Suprapubic skin (tissue), 4 donors: ENCODE results near the gene ALOXE3. TPM values are rescaled to one million over a fixed set of nuclear protein-coding genes. Genes with fewer than 3 reads are reported as not detected.

Experiments
- DNase-seq, 2 donors: peaks; one replicate each; pipeline ENCODE4 v3.0.0-alpha.2; 2019; ENCODE audit warnings: low spot score in 2 of 2
- H3K27ac ChIP-seq: fragments of 200-600 bp; sonication (generic); one replicate; pipeline ENCODE4 v1.5.1; 2019
- H3K27me3 ChIP-seq: fragments of 200-600 bp; sonication (generic); one replicate; pipeline ENCODE4 v1.5.1; 2019
- H3K36me3 ChIP-seq: fragments of 200-600 bp; sonication (generic); one replicate; pipeline ENCODE4 v1.5.1; 2019
- H3K4me1 ChIP-seq: fragments of 200-600 bp; sonication (generic); one replicate; pipeline ENCODE4 v1.5.1; 2019
- H3K4me3 ChIP-seq: fragments of 200-600 bp; sonication (generic); one replicate; pipeline ENCODE4 v1.5.1; 2019; ENCODE audit warnings: mild to moderate bottlenecking
- H3K9me3 ChIP-seq: fragments of 200-600 bp; sonication (generic); one replicate; pipeline ENCODE4 v1.5.1; 2019
- EP300 ChIP-seq: sonication (generic); formaldehyde crosslinking; IDR thresholded peaks from one replicate; pipeline ENCODE4 v1.6.1; 2017; ENCODE audit warnings: antibody characterized with exemption
- POLR2A ChIP-seq, 2 donors: fragments of 450-650 bp; IDR thresholded peaks; one replicate each; pipeline ENCODE4 v1.6.1; 2017; ENCODE audit warnings: antibody characterized with exemption in 2 of 2, mild to moderate bottlenecking in 2 of 2, moderate library complexity in 2 of 2
- POLR2AphosphoS5 ChIP-seq, 3 donors: sonication (generic); formaldehyde crosslinking; IDR thresholded peaks; one replicate each; pipeline ENCODE4 v1.6.1; 2017; ENCODE audit warnings: antibody characterized with exemption in 3 of 3
- WGBS: methylation state at CpG from one replicate; pipeline ENCODE4 v1.1.5; 2018; 5-methylcytosine and 5-hydroxymethylcytosine counted together
- total RNA-seq, 4 donors: library from RNA; depleted of rRNA; stranded (reverse); fragments of >200 nt; gene quantifications; one replicate each; pipeline ENCODE4 v1.1.0, GENCODE V29; 2016
- TF ChIP-seq, protein P1 (sequence below), 2 donors: fragments of 200-600 bp in 1 of 2; fragments of 450-650 bp in 1 of 2; sonication (generic) in 1 of 2; IDR thresholded peaks; one replicate each; pipeline ENCODE4 v1.5.1; 2016 to 2019; ENCODE audit warnings: antibody characterized with exemption in 2 of 2, mild to moderate bottlenecking in 1 of 2, moderate library complexity in 1 of 2

ALOXE3 gene
- total RNA-seq, 4 donors from 2014 or later = 44.5 to 95.3 (median 69.9) TPM

DNA sequence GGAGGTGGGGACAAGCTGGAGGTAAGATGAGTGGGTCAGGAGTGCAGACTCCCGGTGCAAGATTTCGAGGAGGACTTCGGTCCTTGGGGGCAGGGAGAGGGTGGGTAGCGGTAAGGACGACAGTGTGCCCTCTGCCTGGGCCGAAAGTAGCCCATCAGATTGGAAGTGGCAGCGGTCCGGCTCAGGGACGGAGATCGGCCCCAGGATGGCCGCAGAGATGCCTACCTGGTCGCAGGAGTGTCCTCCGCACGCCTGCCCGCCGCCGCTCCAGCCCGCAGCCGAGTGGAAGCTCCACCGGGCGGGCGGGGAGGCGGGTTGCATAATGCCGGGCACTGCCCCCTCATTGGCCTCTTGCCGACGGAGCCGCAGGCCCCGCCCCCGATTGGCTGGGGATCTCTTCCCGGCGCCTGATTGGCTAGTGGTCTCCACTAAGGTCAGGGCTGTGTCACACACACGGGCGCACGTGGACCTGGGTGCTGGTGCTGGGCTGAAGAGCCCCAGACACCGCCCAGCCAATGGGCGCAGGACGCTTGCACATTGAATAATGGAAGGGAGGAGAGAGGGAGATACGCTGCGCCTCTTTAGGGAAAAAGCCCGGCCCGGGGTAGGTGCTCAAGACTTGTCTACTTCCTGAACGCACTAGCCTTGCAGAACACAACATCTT lies 33.9 kb upstream of the ALOXE3 start, which contains the start of gene PER1:
Gene PER1, minus strand, starts transcription at position 293 of the 664 bp plus-strand sequence. CDS start 1,698 bp downstream, outside the sequence.
- 12% methylated on average over 8 of the region's 42 CpGs for WGBS
- H3K36me3 ChIP-seq = peaks cover 43% of the 10 kb centered on the region
- peak within 1 kb of the TSS; percentile 100 for H3K27ac ChIP-seq
- DNase-seq = peak; percentile 98 to 99
- H3K27me3 ChIP-seq = no peaks in the 10 kb centered on the region
- H3K4me3 ChIP-seq = peak within 1 kb of the TSS; percentile 98
- TF ChIP-seq EP300 (peak; percentile 63), POLR2A (IDR thresholded peaks at IDR 0.05) (peak; percentile 86 to 96), POLR2AphosphoS5 (IDR thresholded peaks at IDR 0.05) (peak; percentile 97 to 99 (median 99))
- TF ChIP-seq, protein P1, sequence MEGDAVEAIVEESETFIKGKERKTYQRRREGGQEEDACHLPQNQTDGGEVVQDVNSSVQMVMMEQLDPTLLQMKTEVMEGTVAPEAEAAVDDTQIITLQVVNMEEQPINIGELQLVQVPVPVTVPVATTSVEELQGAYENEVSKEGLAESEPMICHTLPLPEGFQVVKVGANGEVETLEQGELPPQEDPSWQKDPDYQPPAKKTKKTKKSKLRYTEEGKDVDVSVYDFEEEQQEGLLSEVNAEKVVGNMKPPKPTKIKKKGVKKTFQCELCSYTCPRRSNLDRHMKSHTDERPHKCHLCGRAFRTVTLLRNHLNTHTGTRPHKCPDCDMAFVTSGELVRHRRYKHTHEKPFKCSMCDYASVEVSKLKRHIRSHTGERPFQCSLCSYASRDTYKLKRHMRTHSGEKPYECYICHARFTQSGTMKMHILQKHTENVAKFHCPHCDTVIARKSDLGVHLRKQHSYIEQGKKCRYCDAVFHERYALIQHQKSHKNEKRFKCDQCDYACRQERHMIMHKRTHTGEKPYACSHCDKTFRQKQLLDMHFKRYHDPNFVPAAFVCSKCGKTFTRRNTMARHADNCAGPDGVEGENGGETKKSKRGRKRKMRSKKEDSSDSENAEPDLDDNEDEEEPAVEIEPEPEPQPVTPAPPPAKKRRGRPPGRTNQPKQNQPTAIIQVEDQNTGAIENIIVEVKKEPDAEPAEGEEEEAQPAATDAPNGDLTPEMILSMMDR (IDR thresholded peaks at IDR 0.05) = no peak
- H3K9me3 ChIP-seq = no peaks in the 10 kb centered on the region
- peaks cover 61% of the 10 kb centered on the region for H3K4me1 ChIP-seq

DNA sequence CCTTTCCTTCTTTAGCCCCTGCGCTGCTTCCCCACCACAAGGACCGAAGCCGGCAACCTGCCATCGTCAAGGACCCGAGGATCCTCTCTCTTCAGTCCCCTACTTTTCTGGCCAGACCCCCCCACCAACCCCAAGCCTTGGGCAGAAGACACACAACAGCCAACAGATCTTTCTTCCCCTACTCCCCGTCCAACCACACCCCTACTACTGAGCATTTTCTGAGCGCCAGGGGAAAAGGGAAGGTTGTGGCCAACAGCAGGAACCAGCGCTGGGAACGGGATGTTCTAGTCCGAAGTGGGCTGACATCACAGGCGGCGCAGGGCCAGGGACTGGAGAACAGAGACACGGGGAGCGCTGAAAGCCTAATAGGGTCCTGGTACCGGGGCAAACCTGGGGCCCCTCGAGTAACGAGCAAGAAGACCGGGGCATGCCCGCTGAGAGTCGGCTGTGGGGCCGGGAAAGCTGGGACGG lies 33.4 kb upstream of the ALOXE3 start:
- Histone ChIP-seq H3K36me3 (peaks cover 49% of the 10 kb centered on the region), H3K27me3 (no peaks in the 10 kb centered on the region), H3K4me3 (peak overlapping the region; percentile 98), H3K4me1 (peaks cover 59% of the 10 kb centered on the region), H3K9me3 (no peaks in the 10 kb centered on the region), H3K27ac (peak overlapping the region; percentile 100)
- peak; percentile 96 to 97 for DNase-seq
- WGBS = 4% methylated on average over 21 of the region's 22 CpGs
- peak; percentile 98 for TF ChIP-seq EP300
- peak in 1 of 2 donors; percentile 36 for TF ChIP-seq POLR2A (IDR thresholded peaks at IDR 0.05)
- TF ChIP-seq, protein P1 (IDR thresholded peaks at IDR 0.05) = no peak
- TF ChIP-seq POLR2AphosphoS5 (IDR thresholded peaks at IDR 0.05) = peak in 2 of 3 donors; percentile 57 to 97

DNA sequence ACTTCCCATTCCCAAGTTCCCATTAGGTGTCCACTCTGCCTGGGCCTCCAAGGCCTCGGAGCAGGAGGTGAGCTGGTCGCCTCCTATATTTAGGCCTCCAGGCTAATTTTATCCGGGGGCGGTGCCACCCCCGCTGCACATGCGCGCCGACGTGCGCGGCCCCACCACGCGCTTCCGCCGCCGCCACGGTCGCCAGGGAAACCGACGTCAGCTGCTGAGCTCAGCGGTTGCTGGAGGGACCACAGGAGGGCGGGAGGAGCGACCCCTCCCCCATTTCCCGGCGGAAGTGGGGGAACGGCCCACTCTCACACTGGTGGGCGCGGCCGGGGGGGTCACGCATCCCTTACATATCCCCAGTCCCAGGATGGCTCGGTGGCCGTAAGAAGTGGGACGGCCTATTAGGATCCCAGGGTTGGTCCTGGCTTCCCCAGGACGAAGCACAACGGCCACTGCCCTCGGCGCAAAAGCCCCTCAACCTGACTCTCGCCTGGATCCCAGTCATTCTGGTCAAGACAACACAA lies 32.9 kb upstream of the ALOXE3 start:
- Histone ChIP-seq H3K27ac (peak overlapping the region; percentile 100), H3K27me3 (no peaks in the 10 kb centered on the region), H3K9me3 (no peaks in the 10 kb centered on the region), H3K4me1 (peaks cover 59% of the 10 kb centered on the region), H3K36me3 (peaks cover 54% of the 10 kb centered on the region), H3K4me3 (peak overlapping the region; percentile 98)
- TF ChIP-seq POLR2AphosphoS5 (IDR thresholded peaks at IDR 0.05) = peak in 2 of 3 donors; percentile 83 to 86
- TF ChIP-seq POLR2A (IDR thresholded peaks at IDR 0.05) = peak in 1 of 2 donors; percentile 34
- TF ChIP-seq EP300 = peak; percentile 84
- TF ChIP-seq, protein P1 (IDR thresholded peaks at IDR 0.05) = no peak
- WGBS = 3% methylated on average over 5 of the region's 38 CpGs
- DNase-seq = peak; percentile 93 to 95

DNA sequence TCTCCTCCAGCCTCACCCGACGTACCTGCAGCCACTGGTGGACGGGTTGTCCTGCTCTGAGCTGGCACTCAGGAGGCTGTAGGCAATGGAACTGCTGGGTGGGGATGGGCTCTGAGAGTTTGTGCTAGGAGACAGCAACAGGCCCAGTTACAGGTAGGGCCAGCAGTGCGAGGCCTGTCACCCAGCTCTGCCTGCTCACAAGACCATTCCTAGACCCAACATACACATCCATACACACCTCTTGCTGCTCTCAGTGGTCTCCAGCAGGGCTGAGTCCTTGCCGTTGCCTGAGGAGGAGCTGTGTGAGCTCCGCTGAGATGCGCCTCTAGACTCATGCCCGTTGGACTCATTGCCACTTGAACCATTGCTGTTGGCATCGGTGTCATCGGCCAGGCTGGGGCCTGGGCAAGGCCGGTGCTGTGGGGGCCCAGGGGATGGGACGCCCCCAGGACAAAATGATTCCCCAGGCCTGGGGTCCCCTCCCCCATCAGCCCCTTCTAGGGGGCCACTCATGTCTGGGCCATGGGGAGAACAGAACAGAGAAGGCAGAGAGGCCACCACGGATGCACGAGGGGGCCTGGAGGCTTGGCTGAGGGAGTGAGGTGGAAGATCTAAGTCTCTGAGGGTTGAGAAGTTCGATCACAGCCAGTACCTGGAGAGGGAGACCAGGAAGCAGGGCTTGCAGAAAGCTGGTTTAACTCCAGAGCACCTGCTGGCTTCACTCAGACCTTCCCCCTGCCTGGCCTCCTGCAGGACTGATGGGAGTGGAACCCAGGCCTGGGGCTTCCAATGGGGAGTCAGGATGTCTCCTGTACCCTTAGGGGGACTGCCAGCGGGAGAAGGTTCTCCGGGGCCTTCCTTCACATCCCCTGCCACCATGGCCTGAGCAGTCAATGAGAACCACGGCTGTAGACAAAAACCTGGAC lies 32.1 kb upstream of the ALOXE3 start:
- Histone ChIP-seq H3K36me3 (peaks cover 61% of the 10 kb centered on the region), H3K27ac (peak overlapping the region; percentile 100), H3K4me3 (peak overlapping the region; percentile 98), H3K9me3 (no peaks in the 10 kb centered on the region), H3K4me1 (peaks cover 59% of the 10 kb centered on the region), H3K27me3 (no peaks in the 10 kb centered on the region)
- 80% methylated on average over 12 of the region's 18 CpGs for WGBS
- no peak for DNase-seq
- TF ChIP-seq POLR2AphosphoS5 (IDR thresholded peaks at IDR 0.05) (no peak), EP300 (no peak), POLR2A (IDR thresholded peaks at IDR 0.05) (no peak)
- TF ChIP-seq, protein P1 (IDR thresholded peaks at IDR 0.05) = no peak
